GM21717 (cell line): ENCODE results near the gene CNST.
"Not testable (repeated sequence)": the region's sequence is repeated elsewhere in the genome, so short reads cannot be mapped to it uniquely, and the experiment has no call there.

Source experiments
- ATAC-seq: cut with Tn5 transposase; IDR thresholded peaks from one replicate; pipeline ENCODE4 v1.9.1; 2021; ENCODE audit warnings: mild to moderate bottlenecking, moderate library complexity; ENCODE audit not compliant: unreplicated experiment

Gene CNST

DNA sequence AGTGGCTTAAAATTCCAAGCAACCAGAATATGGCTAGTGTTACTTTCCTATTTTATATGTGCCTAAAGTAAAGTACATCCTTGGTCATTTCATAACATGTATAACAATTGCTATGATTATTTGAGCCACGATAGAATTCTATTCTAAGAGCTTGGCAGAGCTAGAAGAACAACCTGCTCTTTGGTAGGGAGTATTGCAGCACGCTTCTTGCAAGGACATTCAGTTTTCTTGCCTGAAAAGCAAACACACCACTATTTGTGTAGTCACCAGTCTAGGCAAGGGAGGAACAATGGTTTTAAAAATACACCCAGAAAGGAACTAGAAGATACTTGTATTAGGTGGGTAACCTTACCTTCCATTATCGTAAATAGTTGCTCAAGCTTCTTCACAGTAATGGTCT, 51.5 kb downstream of the CNST start:
- ATAC-seq = no peak

DNA sequence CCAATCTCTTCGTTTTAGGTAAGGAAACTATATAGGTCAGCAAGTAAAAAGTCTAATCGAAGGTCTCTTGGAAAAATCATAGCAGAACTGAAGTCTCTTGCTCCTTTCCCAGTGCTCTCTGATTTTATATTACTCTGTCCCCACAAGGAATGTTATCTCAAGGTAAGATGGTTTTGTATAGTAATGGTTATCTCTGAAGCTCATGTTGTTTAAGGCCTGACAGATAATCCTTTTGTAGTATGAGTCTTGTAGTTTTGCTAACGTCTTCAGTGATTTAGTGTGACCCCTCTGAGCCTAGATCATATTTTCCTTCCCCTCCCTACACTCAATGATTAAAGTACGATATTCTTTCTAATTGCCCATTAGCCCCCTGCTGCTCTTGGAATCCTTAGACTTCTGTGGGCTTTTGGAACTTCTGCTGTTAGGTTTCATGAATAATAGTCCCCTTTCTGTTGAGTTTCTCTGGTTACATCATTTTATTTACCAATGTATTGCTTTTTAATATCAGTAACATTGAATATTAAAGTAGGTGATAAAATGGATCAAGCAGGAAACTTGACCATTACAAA, 52.1 kb downstream of the CNST start:
- ATAC-seq = no peak

GRCh38 chr1:246622035-246622652, 55.9 kb downstream of the CNST start:
- ATAC-seq = no peak

GRCh38 chr1:246624091-246624490, 57.8 kb downstream of the CNST start:
- ATAC-seq = no peak

DNA sequence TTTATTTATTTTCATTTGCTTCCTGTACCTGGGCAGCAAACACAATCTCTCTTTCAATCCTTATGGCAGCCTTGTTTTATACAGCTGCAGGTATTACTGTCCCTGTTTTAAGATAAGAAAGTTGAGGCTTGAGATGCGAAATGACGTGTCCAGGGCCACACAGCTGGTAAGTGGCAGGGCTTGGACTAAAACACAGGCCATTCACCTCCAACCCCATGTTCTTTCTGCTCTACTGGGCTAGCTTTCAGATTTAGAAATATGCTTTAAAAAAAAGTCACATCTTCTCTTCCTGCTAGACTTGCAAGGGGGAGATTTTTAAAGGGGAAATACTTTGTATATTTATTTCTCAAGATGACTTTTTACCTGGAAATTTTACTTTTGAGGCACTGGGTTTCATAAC, 62.8 kb downstream of the CNST start:
- peak; percentile 97 for ATAC-seq

DNA sequence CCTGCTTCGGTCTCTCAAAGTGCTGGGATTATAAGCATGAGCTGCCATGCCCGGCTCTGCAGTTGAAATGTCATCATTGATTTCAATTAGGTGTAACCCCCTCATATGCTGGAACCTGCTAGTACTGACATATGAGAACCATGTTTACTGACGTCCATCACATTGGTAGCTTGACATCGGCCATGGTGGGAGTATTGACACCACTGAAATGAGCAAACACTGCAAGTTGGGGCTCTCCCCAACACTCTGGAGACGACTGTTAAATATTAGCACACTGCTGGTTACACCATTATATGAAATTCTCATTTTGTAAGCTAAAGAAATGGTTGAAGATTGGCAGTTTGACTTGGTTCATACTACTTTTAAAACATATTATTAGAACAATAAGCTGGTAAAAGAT, 63.7 kb downstream of the CNST start:
- ATAC-seq = peak; percentile 38

DNA sequence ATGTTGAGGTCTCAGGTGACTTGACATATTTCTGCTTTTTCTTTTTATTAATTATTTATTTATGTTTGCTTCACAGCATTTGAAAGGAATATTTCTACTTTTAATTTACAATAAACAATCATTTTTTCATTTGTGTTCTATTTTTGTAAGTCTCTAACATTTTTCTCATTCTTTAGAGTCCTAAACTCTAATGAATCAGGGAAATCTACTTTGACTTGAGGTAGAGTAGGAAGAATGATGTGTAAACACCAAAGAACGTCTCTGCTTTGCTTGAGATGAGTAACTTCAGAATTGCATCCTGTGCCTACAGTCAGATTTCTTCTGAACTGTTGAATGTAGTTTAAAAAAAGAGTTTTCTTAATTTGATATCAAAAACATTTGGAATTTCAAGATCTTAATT, 65.2 kb downstream of the CNST start:
- no peak for ATAC-seq

GRCh38 chr1:246632281-246633168, 66.3 kb downstream of the CNST start:
- ATAC-seq = no peak

DNA sequence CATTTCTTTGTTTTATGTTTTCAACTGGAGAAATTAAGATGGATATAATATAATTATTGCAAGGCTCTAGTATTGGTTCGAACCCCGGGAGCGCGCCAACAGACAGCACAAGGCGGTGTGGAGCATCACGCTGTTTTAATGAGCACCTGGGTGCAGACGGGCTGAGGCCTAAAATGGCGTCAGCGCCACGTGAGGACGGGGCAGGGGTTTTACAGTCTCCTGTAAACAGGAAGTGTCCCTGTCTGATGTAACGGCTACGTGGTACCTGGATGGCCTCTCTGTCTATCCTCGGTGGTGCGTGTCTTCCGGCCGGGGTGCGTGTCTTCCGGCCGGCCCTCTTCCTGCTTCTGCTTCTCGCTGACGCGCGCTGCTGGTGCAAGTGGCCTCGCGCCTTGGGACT, 68.4 kb downstream of the CNST start:
- not testable (repeated sequence) for ATAC-seq

- no peak for ATAC-seq
Observed at GRCh38 chr1:246638941-246639655, 72.8 kb downstream of the CNST start.

DNA sequence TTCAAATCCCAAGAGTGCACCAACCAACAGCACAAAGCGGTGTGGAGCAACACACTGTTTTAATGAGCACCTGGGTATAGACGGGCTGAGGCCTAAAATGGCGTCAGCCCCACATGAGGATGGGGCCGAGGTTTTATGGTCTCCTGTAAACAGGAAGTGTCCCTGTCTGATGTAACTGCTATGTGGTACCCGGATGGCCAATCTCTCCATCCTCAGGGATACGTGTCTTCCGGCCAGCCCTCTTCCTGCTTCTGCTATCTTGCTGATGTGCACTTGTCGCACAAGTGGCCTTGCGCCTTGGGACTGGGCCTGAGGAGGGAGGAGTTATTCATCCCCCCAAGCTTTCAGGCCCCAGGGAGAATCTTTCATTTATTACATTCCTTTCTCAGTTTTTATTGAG, 73.5 kb downstream of the CNST start:
- no peak for ATAC-seq

- ATAC-seq = no peak
Observed at GRCh38 chr1:246640747-246641146, 74.5 kb downstream of the CNST start.

DNA sequence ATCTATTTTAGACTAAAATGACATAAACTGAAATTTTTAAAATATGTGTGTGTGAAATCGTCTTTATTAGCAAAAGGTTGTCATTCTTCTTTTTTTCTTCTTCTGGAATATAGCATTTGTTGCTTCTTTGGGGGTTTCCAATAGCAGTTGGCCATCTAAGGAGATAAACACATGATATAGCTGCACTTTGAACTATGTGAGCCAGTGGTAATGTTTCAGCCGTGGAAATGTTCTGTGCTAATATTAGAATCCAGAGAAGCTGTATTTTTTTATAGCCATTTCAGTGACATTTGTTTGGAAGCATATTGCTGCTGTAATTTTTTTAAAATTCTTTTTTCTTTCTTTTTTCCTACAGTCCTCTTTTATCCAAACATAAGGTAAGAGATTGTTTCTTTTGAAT, 75.1 kb downstream of the CNST start:
- no peak for ATAC-seq

DNA sequence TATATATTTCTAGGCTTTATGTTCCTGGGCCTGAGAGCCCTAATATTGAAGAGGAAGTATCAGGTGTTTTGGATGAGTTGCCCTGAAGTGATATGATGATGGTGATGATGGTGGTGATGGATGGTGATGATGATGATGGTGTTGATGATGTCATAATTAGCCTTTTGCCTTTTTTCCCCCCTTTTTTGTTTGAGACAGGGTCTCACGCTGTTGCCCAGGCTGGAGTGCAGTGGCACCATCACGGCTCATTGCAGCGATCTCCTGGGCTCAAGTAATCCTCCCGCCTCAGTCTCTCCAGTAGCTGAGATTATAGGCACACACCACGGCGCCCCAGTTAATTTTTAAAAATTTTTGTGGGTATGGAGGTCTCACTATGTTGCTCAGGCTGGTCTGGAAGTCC, 76.5 kb downstream of the CNST start:
- no peak for ATAC-seq

DNA sequence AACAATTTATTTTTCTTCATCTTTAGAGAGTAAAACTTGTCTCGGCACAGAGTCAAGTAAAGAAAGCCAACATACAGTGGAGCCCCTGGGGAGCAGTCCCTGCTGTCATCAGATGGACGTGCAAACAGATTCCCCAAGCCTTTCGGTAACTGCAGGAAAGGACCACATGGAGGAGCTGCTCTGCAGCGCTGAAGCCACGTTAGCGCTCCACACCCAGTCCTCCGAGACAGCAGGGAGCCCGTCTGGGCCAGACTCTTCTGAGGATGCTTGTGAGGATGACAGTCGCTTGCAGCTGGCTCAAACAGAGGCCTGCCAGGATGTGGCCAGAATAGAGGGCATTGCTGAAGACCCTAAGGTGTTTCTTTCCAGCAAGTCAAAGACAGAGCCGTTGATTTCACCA, 80.9 kb downstream of the CNST start:
- ATAC-seq = no peak

GRCh38 chr1:246647513-246647912, 81.3 kb downstream of the CNST start:
- no peak for ATAC-seq

- no peak for ATAC-seq
Observed at GRCh38 chr1:246651012-246651695, 84.9 kb downstream of the CNST start.

- ATAC-seq = no peak
Observed at GRCh38 chr1:246658567-246658966, 92.3 kb downstream of the CNST start.

- ATAC-seq = no peak
Observed at GRCh38 chr1:246659594-246660140, 93.4 kb downstream of the CNST start.

DNA sequence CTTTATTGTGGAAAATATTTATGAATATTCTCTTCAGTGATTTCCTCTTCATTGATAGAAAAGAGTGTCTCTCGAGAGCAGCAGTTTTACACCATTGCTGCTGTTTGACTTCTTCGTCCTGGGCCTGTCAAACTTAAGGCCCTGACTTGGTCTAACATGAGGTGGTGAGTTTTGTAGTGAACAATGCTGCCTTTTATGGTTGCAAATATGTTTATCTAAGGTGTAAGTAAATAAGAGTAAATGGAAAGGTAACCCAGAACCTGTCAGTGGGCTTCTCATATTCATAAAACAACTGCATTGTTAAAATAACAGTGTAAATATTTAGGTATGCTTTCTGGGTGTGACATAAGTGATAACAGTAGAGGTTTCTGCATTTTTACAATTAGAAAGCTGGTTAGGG, 95.2 kb downstream of the CNST start:
- no peak for ATAC-seq

GRCh38 chr1:246667773-246668172, 101.5 kb downstream of the CNST start:
- no peak for ATAC-seq
